ENCODE data around the gene SPAG16.

Gene SPAG16

DNA sequence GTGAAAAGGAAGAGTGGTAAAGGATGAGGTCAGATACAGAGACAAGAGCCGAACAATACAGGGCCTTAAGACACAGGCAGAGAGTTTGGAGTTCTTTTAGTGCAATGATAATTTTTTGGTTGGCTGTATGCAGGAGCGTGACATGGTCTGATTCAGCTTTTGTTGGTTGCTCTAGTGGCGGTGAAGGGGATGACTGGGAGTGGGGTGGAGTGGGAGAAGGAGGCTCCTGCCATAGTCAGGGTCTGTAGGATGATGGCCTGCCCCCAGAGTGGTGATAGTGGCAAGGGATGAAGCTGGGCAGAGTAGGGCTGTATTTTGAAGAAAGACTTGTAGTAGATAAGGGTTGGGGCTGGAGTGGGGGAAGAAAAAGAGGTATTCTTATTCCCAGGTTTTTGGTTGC lies 820.0 kb downstream of the SPAG16 start:
- no peak for DNase-seq

DNA sequence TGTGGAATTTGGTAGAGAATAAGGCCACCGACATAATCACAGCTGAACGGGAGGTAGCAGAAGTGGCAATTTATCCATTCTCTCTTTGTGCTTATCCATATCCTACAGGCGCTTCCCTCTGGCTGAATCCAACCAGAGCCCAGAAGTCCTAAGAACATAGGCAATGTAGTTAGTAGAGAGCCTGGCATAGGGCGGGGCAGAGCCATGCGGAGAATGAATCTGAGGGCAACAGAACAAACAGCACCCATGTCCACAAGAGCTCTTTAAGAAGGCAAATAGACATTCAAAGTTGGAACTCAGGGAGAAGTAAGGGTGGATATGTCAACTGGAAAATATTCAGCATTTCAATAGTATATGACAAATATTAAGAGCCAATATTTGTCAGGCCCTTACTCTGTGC lies 820.7 kb downstream of the SPAG16 start:
- DNase-seq: no peak

DNA sequence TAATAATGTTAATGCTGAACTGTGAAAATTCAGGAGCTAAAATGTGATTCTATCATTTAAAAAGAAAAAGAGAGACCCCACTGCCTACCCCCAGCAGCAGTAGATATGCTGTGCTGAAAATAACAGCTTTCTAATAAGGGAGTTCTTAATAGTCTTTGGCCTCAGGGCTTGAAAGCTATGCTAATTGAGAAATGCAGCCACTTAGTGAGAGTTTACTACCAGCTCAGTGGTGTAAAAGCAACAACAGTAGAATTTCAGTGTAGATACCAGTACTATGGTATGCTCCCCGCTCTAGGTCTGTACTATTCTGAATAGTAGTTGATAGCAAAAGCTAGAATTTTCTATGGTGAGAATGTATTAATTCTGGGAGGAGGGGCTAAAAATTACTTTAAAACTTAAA lies 823.5 kb downstream of the SPAG16 start:
- no peak for DNase-seq

DNA sequence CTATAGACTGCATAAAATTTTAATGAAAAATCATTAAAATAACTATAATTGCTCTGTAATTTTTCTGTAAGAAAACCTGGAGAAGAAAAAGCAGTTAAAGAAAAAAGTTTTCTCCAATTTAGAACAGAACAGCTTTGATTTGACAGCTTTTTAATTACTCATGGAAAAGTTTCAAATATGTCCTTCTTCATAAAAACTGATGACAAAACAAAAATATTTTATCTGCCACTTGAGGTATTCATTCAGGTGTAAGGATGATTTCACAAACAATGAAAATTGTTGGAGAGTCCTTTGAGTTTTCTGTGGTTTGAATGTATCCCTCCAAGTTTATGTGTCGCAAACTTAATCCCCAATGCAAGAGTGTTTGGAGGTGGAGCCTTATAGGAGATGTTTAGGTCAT lies 824.3 kb downstream of the SPAG16 start:
- DNase-seq: no peak

DNA sequence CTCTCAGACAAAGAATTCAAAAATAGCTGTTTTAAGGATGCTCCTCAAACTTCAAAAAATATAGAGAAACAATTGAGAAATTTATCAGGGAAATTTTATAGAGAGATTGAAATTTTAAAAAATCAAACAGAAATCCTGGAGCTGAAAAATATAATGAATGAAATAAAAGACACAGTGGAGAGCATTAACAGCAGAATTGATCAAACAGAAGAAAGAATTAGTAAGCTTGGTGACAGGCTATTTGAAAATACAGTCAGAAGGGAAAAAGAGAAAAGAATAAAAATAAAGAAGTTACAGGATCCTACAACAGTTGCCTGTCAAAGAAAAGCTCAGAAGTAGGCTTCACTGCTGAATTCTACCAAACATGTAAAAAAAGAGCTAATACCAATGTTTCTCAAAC lies 832.8 kb downstream of the SPAG16 start:
- DNase-seq: no peak

DNA sequence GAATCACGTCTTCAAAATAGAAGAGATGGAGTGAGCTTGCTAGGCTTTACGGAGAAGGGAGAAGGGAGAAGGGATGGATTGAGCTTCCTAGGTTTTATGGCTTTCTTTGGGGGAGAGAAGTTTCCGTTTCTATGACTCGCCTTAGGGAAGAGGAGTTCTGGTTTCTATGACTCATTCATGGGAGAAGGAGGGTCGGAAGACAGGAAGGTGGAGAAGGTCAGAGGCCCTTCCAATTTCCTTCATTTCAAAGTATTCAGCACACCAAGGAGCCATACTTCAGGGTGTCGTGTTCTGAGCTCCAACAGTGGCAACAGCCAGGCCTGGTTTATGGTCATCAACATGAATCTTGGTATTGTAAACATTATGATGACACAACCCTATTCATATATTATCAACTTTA lies 841.9 kb downstream of the SPAG16 start:
- no peak for DNase-seq

DNA sequence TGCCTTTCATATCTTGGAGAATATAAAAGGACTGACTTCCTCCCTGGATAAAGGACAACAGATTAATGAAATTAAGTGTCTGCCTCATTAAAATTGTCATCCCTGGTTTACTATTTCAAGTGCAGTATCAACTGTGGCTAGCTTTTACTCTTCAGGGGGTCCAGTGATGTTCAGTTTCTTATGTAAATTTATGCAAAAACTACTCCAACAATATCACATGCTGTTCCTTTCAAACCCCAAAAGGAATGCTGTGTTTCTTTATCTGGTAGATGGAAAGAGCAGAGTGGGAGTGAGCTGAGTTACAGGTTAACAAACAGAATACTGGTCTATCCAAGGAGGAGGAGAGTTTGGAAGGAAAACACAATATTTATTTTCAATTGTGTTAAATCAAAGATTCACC lies 842.9 kb downstream of the SPAG16 start:
- no peak for DNase-seq

DNA sequence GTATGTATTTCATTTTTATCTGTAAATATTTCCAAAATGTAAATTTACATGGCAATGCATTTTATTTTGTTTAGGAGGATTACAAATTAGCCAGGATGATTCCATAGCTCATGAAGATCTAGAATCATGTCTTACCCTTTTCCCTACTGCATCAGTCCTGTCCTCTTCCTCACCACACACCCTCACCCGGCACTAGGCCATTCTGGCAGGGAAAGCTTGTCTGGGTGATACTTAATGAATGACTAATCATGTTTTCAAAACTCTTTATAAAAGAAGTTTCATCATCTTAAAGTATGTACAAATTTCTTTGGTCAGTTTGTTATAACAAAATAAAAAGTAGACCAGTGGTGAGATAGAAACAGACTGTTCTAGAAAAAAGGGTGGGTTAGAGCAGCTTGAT lies 843.3 kb downstream of the SPAG16 start:
- DNase-seq: no peak

DNA sequence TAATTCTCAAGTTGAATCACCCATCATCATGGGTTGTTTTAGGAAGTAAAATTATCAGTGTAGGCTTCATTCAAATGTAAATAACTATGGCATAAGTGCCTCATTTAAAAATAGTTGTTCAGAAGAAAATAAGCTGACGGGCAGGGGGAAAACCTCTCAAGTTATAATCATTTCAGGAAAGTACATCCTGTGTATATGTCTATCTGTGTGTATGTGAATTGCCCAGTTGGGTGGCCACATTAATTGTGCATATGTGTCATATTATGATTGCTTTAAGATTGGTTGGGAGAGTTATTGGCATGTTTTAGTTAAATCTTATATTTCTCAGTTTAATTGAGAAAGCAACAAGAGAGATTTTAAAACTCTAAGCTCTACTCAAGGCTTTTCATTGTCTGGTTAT lies 843.8 kb downstream of the SPAG16 start:
- DNase-seq: no peak

DNA sequence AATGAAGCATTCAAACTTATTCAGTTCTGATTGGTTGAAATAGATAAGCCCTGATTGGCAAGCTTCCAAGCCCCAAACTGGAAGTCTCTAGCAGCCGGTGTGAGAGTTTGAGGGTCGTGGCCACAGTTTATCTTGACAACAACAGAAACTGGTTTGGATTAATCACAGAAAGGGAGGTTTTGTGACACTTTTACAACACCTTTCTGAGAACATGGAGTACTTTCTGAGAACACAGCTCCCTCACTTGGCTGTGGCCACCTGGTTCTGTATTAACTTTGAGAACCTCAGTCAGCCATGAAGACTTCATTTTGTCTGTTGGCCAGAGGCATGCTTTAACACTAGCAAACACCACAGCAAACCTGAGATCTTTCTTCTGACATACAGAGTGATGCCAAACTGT lies 845.9 kb downstream of the SPAG16 start:
- no peak for DNase-seq

DNA sequence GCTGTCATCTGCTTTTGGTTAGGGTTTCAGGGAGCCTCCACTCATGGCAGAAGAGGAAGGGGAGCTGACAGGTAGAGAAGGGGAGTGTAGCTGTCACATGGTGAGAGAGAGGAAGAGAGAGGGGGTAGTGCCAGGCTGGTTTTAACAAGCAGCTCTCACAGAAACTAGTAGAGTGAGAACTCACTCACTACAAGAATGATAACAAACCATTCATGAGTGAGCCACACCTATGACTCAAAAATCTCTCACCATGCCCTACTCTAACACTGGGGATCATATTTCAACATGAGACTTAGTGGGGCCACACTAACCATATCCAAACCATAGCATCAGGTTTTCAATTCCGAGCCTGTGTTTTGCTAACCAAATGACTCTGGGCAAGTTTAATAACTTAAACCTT lies 851.7 kb downstream of the SPAG16 start:
- DNase-seq: no peak

DNA sequence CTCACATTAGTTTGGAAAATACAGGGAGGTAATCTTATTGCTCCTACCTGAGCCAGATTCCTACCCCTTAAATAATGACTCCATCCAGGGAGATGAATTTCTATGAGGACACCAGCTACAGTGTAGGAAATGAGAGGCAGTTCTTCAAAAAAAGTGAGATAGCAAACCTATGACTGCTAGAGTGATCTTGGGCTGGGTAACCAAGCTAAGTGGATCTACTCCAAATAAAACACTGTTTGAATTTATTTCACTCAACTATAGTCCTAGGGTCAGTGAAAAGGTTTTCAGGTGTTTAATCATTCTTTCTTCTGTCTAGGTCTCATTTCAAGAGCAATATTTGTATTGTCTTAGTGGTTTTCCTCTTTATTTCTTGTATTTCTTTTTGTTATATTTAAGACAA lies 854.5 kb downstream of the SPAG16 start:
- no peak for DNase-seq

DNA sequence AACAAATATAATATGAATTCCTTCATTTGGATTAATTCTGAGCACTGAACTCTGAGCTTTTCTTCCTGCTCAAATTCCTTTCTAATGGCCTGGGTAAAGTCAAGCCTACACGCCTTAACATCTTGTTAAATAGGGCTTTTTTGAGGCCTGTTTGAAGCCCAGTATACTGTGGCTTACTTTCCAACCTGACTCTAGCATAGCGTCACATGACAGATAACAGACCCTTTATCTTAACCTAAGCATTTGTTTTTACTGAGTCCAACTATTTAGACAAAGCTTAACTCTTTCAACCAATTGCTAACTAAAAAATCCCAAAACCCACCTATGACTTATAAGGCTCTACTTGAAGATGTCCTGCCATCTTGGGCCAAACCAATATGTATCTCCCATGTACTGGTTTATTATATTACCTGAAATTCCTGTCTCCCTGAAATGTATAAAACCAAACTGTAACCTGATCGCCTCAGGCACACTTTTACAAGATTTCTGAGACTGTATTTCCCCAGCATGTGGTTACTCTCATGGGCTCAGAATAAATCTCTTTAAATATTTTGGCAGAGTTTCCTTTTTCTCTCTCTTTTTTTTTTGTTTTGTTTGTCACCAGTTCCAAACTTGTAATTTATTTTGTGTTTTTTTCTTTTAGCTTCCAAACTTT lies 855.5 kb downstream of the SPAG16 start:
- no peak for DNase-seq

DNA sequence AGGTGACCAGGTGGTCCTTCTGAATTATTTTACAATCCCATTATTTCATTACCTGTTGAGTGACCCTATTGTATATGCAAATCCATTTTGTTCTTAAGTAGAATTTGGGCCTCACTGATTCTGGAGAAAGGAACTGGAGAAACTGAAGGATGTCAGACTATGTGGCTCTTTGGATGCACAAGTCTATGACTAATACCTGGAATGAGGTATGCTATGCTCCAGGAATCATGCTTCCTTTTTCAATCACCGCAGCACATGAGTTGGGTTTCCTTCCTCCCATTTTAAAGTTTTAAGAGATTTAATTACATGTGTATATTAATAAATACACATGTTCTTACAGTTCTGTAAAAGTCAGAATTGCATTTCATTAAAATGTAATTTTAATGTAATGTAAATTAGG lies 872.7 kb downstream of the SPAG16 start:
- no peak for DNase-seq

DNA sequence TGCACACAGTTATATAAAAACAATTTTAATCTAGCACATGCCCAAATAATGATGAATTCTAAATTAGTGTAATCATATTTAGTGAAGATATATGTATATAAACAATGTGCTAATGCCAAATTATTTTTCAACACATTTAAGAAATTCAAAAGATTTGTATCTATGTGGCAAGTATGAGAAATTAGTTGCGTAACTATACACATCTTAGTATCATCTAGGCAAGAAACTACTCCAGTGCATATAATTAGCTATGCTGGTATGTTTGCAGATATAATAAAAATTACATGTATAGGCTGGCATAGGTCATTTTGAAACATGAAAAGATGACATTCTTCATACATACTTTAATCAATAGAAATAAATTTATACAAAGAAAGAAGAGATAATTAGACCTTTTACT lies 874.6 kb downstream of the SPAG16 start:
- DNase-seq: no peak

DNA sequence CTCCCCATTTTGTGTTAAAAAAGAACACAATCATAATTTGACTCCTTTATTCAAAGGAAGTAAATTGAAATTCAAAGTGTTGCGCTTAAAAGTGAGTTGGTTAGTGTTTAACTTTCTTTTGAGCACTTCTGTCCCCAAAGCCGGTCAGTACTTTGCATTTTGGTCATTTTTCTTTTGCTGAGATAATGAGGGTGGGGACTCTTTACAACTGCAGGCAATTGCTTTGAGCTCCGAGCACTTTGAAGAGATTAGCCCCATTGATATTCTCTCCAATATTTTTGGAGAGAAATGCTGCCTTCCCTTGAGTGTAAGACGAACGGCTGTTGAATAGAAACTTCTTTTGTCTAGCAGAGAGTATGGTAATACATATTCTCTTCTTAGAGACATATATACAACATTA lies 885.0 kb downstream of the SPAG16 start:
- DNase-seq: no peak

DNA sequence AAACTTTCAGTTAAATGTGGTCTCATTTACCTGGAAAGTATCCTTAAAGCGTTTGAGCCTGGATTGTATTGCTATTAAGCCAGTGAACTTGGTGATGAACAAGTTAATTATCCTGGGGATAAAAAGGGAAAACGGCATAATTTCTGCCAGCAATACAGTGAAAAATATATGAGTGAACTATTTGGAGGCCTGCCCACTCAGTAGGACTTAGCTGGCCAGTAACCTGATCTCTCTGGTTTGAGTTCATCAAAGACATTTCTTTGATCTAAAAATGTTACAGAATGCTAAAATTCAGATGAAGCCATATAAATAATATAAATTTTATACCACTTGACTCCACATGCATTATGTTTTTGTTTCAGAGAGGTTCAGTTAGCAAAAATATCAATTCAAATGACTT lies 885.5 kb downstream of the SPAG16 start:
- no peak for DNase-seq

DNA sequence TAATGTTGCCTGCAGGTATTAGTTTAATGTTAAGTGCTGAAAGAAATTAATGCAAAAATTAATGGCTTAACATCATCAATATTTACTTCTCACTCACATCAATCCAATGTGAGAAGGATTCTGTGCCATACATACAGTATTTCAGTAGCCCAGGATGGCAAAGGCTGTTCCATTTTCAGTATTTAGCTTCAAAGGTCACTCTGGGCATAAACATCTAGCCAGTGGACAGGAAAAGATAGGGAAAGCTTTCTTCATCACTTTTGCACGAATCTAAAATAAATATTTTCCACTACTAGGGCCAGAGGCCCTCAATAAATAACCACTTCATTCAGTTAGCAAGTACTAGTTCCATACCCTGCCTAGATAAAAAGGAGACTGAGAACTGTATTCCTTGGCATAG lies 890.3 kb downstream of the SPAG16 start:
- no peak for DNase-seq

DNA sequence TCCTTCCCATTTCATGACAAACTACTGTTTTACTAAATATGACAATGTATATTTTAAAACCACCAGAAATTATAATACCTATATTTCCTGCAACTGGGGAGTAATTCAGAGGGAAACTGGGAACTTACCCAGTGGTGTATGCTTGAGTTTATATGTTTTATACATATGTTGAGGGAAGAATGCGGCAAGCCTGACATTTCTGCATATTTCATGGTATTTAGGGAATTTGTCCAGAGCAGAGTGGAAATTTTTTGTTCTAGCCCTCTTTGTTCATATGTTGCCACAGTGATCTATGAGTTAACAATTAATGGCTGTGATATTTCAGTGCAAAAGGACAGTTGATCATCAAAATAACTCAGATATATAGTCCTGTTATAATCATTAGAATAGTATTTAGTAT lies 895.8 kb downstream of the SPAG16 start:
- DNase-seq: no peak

DNA sequence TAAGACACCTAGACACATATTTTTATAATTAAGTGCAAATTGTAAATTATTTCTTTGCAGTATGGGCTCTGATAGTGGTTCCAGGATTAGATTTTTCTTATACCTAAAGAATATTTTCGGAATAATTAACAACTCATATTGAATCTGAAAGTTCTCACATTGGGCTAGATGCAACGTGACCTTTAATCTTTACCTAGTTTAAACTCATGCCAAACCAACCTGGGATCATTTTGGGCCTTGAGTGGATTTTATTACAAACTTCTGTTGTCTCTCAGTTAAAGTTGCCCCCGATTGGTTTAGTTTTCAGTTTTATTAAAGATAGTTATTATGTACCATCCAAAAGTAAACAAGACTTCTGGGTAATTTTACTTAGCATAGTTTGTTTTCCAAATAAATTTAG lies 896.4 kb downstream of the SPAG16 start:
- DNase-seq: no peak

DNA sequence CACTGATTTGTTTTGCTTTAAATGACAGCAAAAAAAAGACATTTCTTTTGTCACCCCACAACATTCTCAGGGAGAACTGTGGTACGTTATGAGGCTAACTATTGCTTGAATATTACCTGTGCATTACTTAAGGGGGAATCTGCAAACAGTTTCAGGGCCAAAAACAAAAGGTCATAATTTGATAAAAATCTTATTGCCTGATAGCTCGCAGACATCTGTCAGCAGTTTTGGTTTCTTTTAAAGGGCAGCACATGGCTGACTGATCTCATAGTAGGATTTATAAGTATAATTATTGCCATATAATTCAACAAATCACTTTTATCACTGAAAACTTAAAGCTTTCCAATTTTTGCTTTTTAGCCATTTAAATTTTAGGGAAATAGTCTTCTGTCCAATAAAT lies 900.2 kb downstream of the SPAG16 start:
- no peak for DNase-seq

DNA sequence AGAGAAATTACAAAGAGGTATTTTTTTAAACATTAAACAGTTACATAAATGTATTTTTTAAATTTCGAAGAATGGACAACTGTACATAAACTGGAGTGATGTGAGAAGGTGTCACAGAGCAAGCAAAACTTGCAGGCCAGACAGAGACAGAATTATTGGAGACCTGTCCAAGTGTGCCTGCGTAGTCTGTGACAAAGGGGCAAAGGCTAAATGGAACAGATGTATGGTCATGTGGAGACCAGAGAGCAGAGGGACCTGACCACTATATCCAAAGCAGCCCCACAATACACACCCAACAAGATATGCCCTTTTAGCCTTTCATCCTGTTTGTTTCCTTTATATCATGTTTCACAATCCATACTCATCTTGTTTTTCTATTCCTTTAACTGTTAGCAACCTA lies 901.3 kb downstream of the SPAG16 start:
- no peak for DNase-seq

DNA sequence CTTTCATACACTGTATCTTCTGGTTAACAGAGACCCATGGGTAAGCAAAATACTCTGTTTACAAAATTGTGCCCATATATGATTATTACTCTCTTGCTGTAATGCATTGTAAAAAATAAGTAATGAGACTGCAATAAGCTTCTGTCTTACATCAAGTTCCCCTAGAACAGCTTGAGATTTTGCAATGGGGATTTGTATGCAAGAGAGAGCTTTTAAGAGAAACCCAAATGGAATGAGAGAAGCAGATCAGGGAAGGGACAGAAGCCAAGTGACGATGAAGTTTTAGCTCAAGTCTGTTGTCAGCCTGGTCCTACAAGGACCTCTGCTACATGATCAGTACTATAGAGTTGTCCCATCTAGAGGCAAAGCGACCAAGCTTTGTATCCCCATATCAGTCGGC lies 908.4 kb downstream of the SPAG16 start:
- no peak for DNase-seq

DNA sequence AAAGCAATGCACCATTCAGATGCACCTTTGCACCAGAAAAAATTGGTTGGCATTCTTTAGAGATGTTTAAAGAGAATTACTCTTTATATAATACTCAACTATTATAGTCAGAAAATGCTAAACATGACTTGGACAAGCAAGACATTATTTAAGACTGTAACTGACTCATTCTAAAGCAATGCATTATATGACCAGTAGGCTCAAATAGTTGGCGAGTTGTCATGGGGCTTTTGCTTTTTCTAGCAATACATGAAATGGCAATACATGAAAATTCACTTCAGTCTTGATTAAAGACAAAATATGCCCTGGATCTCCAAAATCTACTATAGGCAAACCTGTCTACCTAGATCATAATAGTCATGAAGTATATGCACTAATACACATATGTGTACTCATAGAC lies 909.7 kb downstream of the SPAG16 start:
- DNase-seq: no peak

DNA sequence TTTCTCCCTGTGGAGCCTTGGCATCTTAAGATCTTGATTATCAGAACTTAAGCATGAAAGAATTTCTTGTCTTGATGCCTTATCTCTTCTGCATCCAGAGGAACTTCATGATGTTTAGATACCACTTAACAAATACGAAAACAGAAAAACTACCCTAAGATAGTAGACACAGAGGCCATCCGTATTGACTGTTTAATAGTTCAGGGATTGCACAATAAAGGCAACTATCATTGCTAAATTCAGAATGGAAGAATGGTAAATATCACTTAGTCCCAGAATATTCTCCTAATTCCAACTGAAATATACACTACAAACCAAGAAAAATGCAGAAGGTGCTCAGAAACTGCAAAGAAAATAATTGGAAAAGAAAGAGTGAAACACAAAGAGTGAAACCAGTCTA lies 912.0 kb downstream of the SPAG16 start:
- DNase-seq: no peak

DNA sequence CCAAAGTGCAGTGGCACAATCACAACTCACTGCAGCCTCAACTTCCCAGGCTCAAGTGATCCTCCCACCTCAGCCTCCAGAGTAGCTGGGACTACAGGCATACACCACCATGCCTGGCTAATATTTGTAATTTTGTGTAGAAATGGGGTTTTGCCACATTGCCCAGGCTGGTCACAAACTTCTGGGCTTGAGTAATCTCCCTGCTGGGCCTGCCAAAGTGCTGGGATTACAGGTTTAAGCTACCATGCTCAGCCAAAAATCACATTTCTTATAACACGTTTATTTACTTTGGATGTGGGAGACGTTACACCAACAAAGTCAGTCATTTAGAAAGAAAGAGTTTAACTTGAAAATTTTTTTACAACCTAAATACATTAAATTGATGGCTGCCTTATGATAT lies 917.6 kb downstream of the SPAG16 start:
- DNase-seq: no peak
